ENCODE results near the gene HNMT.
A peak's percentile ranks its signal among the peaks of the same experiment; 100 is the strongest.

HNMT gene

DNA sequence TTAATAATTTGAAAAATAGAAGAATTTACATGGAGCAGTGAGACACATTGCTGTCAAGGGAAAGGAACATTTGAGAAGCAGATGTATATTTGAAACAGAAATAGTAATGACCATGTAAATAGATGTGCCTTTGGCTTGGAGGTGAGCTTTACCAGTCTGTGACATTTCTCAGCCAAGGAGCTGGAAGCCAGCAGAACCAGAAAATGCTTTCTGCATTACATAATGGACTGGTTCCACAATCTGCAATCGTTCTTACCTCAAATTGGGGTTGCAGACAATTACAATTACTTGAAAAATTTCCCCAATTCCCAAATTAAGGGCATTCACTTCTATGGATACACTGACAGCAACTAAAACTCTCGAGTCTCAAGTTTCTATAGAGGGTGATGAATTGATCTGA, 59.7 kb downstream of the HNMT start:
- ChIA-PET CTCF (no interaction called here), POLR2A (no interaction called here)
- no peak for DNase-seq (ENCODE audit: extremely low spot score)
- no peak for TF ChIP-seq CTCF (IDR thresholded peaks at IDR 0.05; ENCODE audit: control extremely low read depth, extremely low read depth, low read depth, missing control alignments)

DNA sequence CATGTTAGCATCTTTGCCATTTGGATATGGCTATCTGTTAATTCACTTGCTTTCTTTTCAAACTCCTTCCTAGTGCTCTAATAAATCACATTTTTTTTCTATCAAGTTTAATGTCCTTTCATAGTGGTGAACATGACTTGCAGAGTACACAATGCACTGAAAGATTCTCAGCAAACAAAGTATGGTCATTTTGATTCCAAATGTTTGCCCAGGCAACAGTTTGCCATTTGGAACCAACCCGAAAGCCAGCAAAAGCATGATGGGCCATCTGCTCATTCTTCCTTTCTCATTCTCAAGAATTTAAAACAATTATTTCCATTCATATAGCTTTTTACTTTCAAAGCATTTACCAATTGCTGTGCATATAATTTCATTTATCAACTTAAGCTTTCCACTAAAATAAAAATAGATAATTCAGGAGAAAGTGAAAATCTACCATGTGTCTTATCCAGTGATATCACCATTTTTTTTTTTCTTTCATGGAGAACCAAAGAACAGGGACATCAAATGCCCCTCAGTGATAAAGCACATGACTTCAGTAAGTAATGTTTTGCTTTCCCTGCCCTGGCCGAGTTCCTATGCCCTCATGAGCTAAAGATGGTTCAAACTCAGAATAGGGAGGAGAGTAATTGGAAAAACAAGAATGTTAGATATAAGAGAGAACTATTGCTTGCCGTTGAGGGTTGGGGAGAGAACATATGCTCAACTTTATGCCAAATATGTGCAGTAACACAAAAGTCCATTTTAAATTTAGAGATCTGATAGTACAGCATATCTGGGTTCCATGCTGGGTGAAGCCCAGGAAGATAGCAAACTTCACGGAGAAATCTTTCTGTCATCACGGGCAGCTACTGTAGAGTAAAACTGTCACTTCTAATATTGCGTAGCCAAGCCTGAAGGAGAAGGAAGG, 62.1 kb downstream of the HNMT start:
- no peak for TF ChIP-seq CTCF (IDR thresholded peaks at IDR 0.05; ENCODE audit: control extremely low read depth, extremely low read depth, low read depth, missing control alignments)
- ChIA-PET POLR2A (no interaction called here), CTCF (interaction anchor here (0.7 to 2.2 kb wide), 2 partner anchors 10 to 12 kb away, joined by 3 to 9 read pairs; no protein-coding TSS in a partner anchor)
- no peak for DNase-seq (ENCODE audit: extremely low spot score)

DNA sequence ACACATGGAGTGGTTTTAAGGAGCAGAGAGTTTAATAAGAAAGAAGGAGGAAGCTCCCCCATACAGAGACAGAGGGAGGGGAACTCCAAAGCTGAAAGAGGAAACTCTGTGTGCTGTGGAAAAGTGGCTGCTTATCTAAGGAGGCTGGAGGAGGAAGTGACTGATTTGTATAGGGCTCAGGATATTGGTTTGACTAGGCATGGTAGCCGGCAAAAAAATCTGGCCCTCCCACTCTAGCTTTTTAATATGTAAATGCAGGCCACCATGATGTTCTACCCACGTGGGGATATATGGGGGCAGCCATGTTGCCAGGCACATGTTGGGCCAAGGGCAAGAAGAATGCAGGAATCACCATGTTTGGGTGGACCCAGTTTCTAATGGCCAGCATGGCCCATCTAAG, 64.3 kb downstream of the HNMT start:
- no peak for TF ChIP-seq CTCF (IDR thresholded peaks at IDR 0.05; ENCODE audit: control extremely low read depth, extremely low read depth, low read depth, missing control alignments)
- CTCF ChIA-PET, result interaction anchor here (1.3 kb wide), 1 partner anchor 18 kb away, joined by 3 read pairs; no protein-coding TSS in a partner anchor
- no peak for DNase-seq (ENCODE audit: extremely low spot score)
- POLR2A ChIA-PET, result no interaction called here

- TF ChIP-seq CTCF (IDR thresholded peaks at IDR 0.05; ENCODE audit: control extremely low read depth, extremely low read depth, low read depth, missing control alignments), result no peak
- DNase-seq (ENCODE audit: extremely low spot score), result no peak
- ChIA-PET POLR2A (no interaction called here), CTCF (interaction anchor here (1.3 kb wide), 1 partner anchor 18 kb away, joined by 3 read pairs; no protein-coding TSS in a partner anchor)
Measured at GRCh38 chr2:138029276-138029675, 65.0 kb downstream of the HNMT start.

GRCh38 chr2:138030459-138030858, 66.2 kb downstream of the HNMT start:
- POLR2A ChIA-PET, result no interaction called here
- DNase-seq (ENCODE audit: extremely low spot score), result peak; percentile 11
- TF ChIP-seq CTCF (IDR thresholded peaks at IDR 0.05; ENCODE audit: control extremely low read depth, extremely low read depth, low read depth, missing control alignments), result no peak
- CTCF ChIA-PET, result interaction anchor here (0.7 to 1.8 kb wide), 2 partner anchors 9 to 22 kb away, joined by 3 to 4 read pairs; no protein-coding TSS in a partner anchor

GRCh38 chr2:138032334-138032733, 68.1 kb downstream of the HNMT start:
- DNase-seq (ENCODE audit: extremely low spot score), result no peak
- CTCF ChIA-PET, result interaction anchor here (0.6 to 1.8 kb wide), 5 partner anchors 8 to 58 kb away, joined by 3 to 6 read pairs (median 3); no protein-coding TSS in a partner anchor
- TF ChIP-seq CTCF (IDR thresholded peaks at IDR 0.05; ENCODE audit: control extremely low read depth, extremely low read depth, low read depth, missing control alignments), result no peak
- POLR2A ChIA-PET, result no interaction called here

All from GM10248 (cell line).